ENCODE data around the gene FKBP2.

The FKBP2 gene

GRCh38 chr11:64225608-64226506, 15.0 kb upstream of the FKBP2 start, which contains the start of the genes NUDT22 and TRPT1 (continued):
- no peak for TF ChIP-seq ZNF26 (tag by site-specific recombination; IDR thresholded peaks at IDR 0.05)
- TF ChIP-seq ZNF398 (tag by site-specific recombination; IDR thresholded peaks at IDR 0.05) = peak; percentile 77
- TF ChIP-seq PRDM6 (tag by site-specific recombination; IDR thresholded peaks at IDR 0.05) = no peak
- TF ChIP-seq ZNF530 (tag by site-specific recombination; IDR thresholded peaks at IDR 0.05; ENCODE audit: low read depth) = no peak
- TF ChIP-seq ZBTB10 (tag by site-specific recombination; IDR thresholded peaks at IDR 0.05) = 0 out of 2 replicates have a peak, but pooled peaks have one; percentile 19
- 0 out of 2 replicates have a peak, but pooled peaks have one; percentile 36 for TF ChIP-seq ZBTB7A (tag by site-specific recombination; IDR thresholded peaks at IDR 0.05; ENCODE audit: low read depth)
- no peak for TF ChIP-seq SCRT2 (tag by site-specific recombination; IDR thresholded peaks at IDR 0.05)
- no peak for TF ChIP-seq PRDM1 (tag by site-specific recombination; IDR thresholded peaks at IDR 0.05)
- TF ChIP-seq ZBTB1 (tag by site-specific recombination; IDR thresholded peaks at IDR 0.05) = no peak
- no peak for TF ChIP-seq ZNF366 (tag by site-specific recombination; conservative IDR thresholded peaks at IDR 0.05)
- peak; percentile 67; the same call in 1 of the 2 replicates for TF ChIP-seq PATZ1 (tag by site-specific recombination; IDR thresholded peaks at IDR 0.05)
- no peak for TF ChIP-seq TCF7L2 (IDR thresholded peaks at IDR 0.05; ENCODE audit: borderline replicate concordance, low read depth, low read length)
- peak; percentile 35; the same call in 1 of the 2 replicates for TF ChIP-seq ZIC2 (tag by site-specific recombination; IDR thresholded peaks at IDR 0.05)
- TF ChIP-seq ZFP41 (tag by site-specific recombination; IDR thresholded peaks at IDR 0.05; ENCODE audit: borderline replicate concordance) = no peak
- TF ChIP-seq KLF8 (tag by site-specific recombination; IDR thresholded peaks at IDR 0.05) = 0 out of 2 replicates have a peak, but pooled peaks have one; percentile 24
- no peak for TF ChIP-seq ZNF692 (tag by site-specific recombination; IDR thresholded peaks at IDR 0.05)
- no peak for TF ChIP-seq KLF17 (tag by site-specific recombination; IDR thresholded peaks at IDR 0.05)
- TF ChIP-seq SP3 (tag by site-specific recombination; IDR thresholded peaks at IDR 0.05) = peak; percentile 69
- TF ChIP-seq ZBTB26 (tag by site-specific recombination; optimal IDR thresholded peaks at IDR 0.05) = peak; percentile 36
- TF ChIP-seq ZNF248 (tag by site-specific recombination; IDR thresholded peaks at IDR 0.05) = no peak
- peak; percentile 73 for TF ChIP-seq ZXDB (tag by site-specific recombination; IDR thresholded peaks at IDR 0.05)
